ENCODE data around the gene NCK1. TPM values are rescaled to one million over a fixed set of nuclear protein-coding genes. Genes with fewer than 3 reads are reported as not detected.

Gene NCK1
- total RNA-seq, 2 donors from 2014 or later = 51.5 to 58.2 TPM

DNA sequence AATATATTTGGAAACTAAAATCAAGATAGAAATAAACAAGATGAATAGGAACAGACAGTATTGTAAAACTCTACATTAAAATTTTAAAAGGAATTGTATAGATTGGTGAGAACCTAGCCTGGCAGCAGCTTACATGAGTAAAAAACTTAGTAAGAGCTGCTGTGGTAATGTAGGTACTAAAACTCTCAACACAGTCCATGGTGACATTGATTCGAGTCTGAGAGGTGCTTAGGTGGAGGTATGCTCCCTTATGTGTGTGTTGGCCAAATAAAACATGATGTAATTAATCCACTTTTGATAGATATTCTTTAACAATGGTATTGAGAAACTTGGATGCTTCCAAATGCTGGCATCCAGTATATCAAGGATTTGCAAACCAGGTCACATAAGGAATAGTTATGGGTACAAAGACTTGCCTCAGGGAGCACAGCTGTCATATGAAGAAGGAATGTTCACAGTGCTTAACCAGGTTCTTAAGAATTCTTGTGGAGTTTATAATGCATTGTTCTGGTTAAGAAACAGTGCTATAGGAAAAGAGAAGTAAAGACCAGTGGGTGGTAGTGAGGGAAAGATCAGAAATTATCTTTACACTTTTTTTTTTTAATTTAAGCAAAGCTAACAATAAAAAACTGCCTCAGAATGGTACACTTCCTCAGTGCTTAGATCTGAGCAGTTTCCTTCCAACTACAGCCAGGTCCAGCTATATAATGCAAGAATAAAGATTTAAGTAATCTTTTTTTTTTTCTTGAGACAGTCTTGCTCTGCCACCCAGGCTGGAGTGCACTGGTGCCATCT, 71.2 kb downstream of the NCK1 start:
- no peak for ATAC-seq
- DNase-seq = no peak
- intact Hi-C loops (cut with DNase I, micrococcal nuclease) = no loop called here

DNA sequence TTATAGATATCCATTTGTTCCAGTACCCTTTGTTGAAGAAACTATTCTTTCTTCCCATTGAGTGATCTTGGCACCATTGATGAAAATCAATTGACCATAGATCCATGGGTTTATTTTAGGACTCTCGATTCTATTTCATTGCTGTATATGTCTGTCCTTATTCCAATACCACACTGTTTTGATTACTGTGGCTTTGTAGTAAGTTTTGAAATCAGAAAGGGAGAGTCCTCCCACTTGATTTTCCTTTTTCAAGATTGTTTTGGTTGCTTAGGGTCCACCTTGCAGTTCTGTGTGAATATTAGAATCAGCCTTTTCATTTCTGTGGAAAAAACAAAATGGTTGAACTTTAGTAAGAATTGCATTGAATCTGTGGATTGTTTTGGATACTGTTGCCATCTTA, 75.2 kb downstream of the NCK1 start:
- intact Hi-C loops (cut with DNase I, micrococcal nuclease) = no loop called here
- ATAC-seq (no peak), DNase-seq (no peak)

DNA sequence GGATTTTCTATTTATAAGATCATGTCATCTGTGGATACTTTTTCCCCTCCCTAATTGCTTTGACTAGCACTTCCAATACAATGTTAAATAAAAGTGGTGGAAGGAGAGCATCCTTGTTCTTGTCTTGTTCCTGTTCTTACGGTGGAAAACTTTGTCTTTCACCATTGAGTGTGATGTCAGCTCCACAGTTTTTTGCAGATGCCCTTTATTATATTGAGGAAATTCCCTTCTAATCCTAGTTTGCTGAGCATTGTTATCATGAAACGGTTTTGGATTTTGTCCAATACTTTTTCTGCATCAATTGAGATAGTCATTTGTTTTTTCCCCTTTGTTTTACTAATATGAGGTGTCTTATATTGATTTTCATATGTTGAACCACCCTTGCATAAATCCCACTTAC, 75.8 kb downstream of the NCK1 start:
- DNase-seq = no peak
- intact Hi-C loops (cut with DNase I, micrococcal nuclease) = no loop called here
- peak; percentile 33 for ATAC-seq

DNA sequence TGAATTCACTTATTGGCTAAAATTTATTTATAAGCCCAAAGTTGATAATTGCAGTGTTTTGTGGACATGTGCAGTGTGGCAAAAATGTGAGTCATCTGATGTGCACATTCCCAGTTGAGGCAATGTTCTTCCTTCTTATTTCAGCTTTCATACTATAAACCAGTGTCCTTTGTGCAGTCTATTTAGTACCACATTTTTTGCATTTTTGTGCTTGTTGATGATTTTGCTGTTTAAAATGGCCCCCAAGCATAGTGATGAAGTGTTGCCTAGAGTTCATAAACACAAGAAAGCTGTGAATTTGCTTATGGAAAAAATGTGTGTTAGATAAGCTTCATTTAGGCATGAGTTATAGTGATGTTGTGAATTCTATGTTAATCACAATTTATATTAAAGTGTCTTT, 76.3 kb downstream of the NCK1 start:
- ATAC-seq (no peak), DNase-seq (no peak)
- intact Hi-C loops (cut with DNase I, micrococcal nuclease) = no loop called here

- DNase-seq (no peak), ATAC-seq (no peak)
- intact Hi-C loops (cut with DNase I, micrococcal nuclease) = no loop called here
These were observed 77.5 kb downstream of the NCK1 start for GRCh38 chr3:136939489-136939888.

DNA sequence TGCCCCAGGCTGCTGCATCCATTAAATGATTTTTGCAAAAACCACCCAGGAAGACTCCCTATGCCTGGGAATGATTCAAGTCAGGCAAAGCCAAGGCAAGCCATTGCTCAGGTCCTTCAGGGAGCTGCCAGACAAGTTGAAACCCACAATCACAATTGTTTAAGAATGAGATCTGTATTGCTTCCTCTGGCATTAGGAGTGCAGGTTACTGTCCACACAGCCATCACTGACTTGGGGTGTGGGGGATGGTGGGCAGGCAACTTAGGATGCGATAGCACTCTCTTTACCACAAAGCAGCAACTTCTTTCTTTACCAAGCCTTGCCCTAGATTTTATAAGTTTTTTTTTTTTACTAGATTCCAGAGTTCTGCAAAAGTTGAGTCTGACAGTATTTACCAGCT, 80.8 kb downstream of the NCK1 start:
- DNase-seq = no peak
- ATAC-seq = no peak
- intact Hi-C loops (cut with DNase I, micrococcal nuclease) = no loop called here

- DNase-seq (no peak), ATAC-seq (no peak)
- intact Hi-C loops (cut with DNase I, micrococcal nuclease) = no loop called here
These were observed 81.4 kb downstream of the NCK1 start for GRCh38 chr3:136943436-136943835.

DNA sequence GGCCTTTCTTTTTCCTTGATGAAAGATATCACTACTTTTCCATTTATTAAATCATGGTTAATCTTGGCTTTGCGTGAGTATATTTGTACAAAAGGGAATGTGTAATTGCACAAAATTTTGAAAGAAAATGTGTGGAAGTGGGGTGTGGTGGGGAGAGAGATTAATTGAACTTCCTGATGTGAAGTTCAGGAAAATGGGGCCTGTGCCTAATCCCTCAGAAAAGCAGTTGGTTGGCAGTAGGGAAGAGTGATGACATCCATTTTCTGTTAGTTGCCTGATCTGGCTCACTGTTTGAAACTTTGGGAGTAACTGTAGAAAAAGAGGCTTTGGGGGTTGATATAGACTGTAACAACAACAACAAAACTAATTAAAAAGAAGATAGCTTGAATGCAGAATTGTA, 85.0 kb downstream of the NCK1 start:
- intact Hi-C loops (cut with DNase I, micrococcal nuclease) = no loop called here
- no peak for DNase-seq
- ATAC-seq = no peak

DNA sequence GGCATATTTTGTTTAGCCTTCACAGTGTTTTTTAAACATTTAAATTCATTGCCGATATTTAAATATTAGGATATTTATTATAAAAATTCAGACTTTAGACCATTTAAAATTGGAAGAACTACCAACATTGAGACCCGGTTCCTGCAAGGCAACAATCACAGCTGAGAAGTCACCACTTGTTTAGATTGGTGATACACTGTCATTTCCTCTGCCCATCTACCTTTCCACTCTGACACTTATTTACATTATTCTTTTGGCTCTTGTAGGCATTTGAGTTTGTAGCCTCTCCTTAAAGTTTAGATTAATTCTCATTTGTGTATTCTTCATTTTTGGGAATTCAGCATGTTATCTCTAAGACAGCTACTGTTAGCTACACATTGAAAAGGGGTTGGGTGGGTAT, 85.5 kb downstream of the NCK1 start:
- ATAC-seq = no peak
- intact Hi-C loops (cut with DNase I, micrococcal nuclease) = no loop called here

DNA sequence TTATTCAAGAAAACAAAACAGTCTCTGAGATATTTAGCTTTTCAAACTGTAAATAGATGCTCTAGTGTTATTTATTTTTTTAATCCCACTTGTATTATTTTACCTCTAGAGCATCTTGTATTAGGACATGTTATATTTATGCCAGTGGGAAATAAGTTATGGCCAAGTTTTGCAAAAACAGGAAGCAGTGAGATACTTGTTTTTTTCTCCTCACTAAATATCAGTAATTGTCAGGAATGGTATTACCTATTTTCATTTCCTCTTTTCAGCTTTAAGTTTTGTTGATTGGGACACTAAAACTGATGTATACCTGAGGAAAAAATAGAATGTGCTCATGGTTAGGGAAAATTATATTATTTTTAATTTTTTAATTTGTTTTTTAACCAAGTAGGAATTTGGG, 87.1 kb downstream of the NCK1 start:
- intact Hi-C loops (cut with DNase I, micrococcal nuclease) = no loop called here
- ATAC-seq = no peak

More for the DNA sequence above, 85.5 kb downstream of the NCK1 start:
- no peak for DNase-seq

GRCh38 chr3:136949708-136950107, 87.7 kb downstream of the NCK1 start:
- intact Hi-C loops (cut with DNase I, micrococcal nuclease) = no loop called here

More for the DNA sequence above, 87.1 kb downstream of the NCK1 start:
- DNase-seq = no peak

GRCh38 chr3:136950623-136951022, 88.6 kb downstream of the NCK1 start:
- intact Hi-C loops (cut with DNase I, micrococcal nuclease) = no loop called here
- DNase-seq = no peak
- no peak for ATAC-seq

More at GRCh38 chr3:136949708-136950107, 87.7 kb downstream of the NCK1 start:
- no peak for DNase-seq
- ATAC-seq = no peak

DNA sequence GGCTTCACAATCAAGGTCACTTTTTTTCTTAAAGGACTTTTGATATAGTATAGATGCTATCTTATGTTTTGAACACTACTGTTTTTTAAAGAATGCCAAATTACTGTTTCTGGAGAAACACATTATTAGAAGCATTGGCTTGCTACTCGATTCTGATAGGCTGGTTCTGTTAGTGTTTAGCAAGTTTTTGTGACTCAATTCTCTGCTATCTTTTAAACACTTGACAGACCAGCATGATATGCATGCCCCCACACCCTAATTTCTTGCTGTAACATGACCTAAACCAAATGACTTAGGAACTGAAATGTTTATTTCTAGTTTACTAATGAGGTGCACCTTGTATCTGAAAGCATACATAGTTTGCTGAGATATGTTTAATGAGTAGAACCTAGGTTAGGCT, 90.3 kb downstream of the NCK1 start:
- DNase-seq = no peak
- intact Hi-C loops (cut with DNase I, micrococcal nuclease) = no loop called here
- ATAC-seq = no peak

- intact Hi-C loops (cut with DNase I, micrococcal nuclease) = no loop called here
- DNase-seq (no peak), ATAC-seq (no peak)
These were observed 92.2 kb downstream of the NCK1 start for GRCh38 chr3:136954251-136954650.

- ATAC-seq = peak; percentile 46
- intact Hi-C loops (cut with DNase I, micrococcal nuclease) = no loop called here
- no peak for DNase-seq
These were observed 93.2 kb downstream of the NCK1 start for GRCh38 chr3:136954980-136955780.

GRCh38 chr3:136955813-136956212, 93.8 kb downstream of the NCK1 start:
- peak; percentile 28 to 77 for DNase-seq
- intact Hi-C loops (cut with DNase I, micrococcal nuclease) = no loop called here
- ATAC-seq = peak; percentile 93

DNA sequence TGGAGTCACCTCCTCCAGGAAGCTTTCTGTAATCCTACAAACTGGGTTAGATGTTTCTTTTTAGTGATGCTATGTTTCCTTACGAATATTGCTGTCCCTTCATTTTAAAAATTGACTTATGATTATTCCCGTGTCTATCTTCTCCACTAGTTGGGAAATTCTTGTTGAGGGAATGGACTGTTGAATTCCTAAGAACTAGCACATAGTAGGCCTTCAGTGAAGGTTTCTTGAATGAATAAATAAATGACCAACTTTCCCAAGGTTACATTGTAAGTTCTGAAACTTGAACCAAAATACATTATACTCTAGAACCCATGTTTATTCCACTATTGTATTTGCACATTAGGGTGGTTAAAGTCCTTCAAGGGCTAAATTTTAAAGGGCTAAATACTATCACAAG, 95.0 kb downstream of the NCK1 start:
- intact Hi-C loops (cut with DNase I, micrococcal nuclease) = no loop called here
- DNase-seq (no peak), ATAC-seq (no peak)

DNA sequence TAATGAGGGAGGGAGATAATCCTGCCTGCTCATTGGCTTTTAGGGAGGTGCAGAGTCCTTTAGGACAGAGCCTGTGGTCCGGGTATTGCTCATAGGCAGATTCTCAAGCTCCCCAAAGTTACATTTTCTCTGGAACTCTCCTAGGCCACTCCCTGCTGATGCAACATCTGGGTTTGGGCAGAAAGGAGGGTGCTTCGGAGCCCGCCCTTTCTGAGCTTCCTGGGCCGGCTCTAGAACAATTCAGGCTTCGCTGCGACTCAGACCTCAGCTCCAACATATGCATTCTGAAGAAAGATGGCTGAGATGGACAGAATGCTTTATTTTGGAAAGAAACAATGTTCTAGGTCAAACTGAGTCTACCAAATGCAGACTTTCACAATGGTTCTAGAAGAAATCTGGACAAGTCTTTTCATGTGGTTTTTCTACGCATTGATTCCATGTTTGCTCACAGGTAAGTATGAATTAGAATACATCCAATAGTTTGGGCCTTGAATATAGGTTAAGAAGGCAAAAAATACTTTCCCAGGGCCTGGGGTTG, 95.8 kb downstream of the NCK1 start, which contains the start of gene IL20RB:
Gene IL20RB, plus strand, starts transcription at position 233 of the 538 bp plus-strand sequence. Its CDS starts 131 bp downstream, at position 364.
- DNase-seq (no peak), ATAC-seq (no peak)
- intact Hi-C loops (cut with DNase I, micrococcal nuclease) = no loop called here

GRCh38 chr3:136958939-136959338, 96.9 kb downstream of the NCK1 start:
- intact Hi-C loops (cut with DNase I, micrococcal nuclease) = no loop called here
- DNase-seq (no peak), ATAC-seq (peak; percentile 38)

GRCh38 chr3:136959599-136959998, 97.6 kb downstream of the NCK1 start:
- DNase-seq (no peak), ATAC-seq (no peak)
- intact Hi-C loops (cut with DNase I, micrococcal nuclease) = no loop called here
